GM18508 (cell line): ENCODE data around the gene RABL2B.
"Not testable (repeated sequence)": the region's sequence is repeated elsewhere in the genome, so short reads cannot be mapped to it uniquely, and the experiment has no call there.

Source experiments
- ATAC-seq: cut with Tn5 transposase; IDR thresholded peaks from one replicate; pipeline ENCODE4 v1.9.1; 2021; ENCODE audit warnings: moderate number of reproducible peaks; ENCODE audit not compliant: insufficient read depth, unreplicated experiment

RABL2B gene

GRCh38 chr22:50783033-50783879 lies at the start of gene RABL2B:
Gene RABL2B, minus strand, starts transcription at chr22:50783636. Its CDS starts 1,342 bp downstream, at chr22:50782294.
- peak; percentile 61 for ATAC-seq

GRCh38 chr22:50786936-50787335 lies 3.5 kb upstream of the RABL2B start:
- not testable (repeated sequence) for ATAC-seq

GRCh38 chr22:50785289-50785688 lies 1.9 kb upstream of the RABL2B start:
- not testable (repeated sequence) for ATAC-seq

GRCh38 chr22:50783880-50784276 lies 442 bp upstream of the RABL2B start:
- ATAC-seq, result peak; percentile 14

GRCh38 chr22:50782253-50782652 lies 1.2 kb downstream of the RABL2B start:
- ATAC-seq, result not testable (repeated sequence)

GRCh38 chr22:50780244-50780643 lies 3.2 kb downstream of the RABL2B start:
- not testable (repeated sequence) for ATAC-seq

GRCh38 chr22:50777631-50778030 lies 5.8 kb downstream of the RABL2B start:
- ATAC-seq, result not testable (repeated sequence)

GRCh38 chr22:50775132-50775531 lies 8.3 kb downstream of the RABL2B start:
- ATAC-seq, result not testable (repeated sequence)

- ATAC-seq, result not testable (repeated sequence)
Measured at GRCh38 chr22:50764288-50764687, 19.1 kb downstream of the RABL2B start.

- ATAC-seq, result not testable (repeated sequence)
Measured at GRCh38 chr22:50761829-50762228, 21.6 kb downstream of the RABL2B start.

GRCh38 chr22:50759597-50760341 lies 23.7 kb downstream of the RABL2B start:
- not testable (repeated sequence) for ATAC-seq

GRCh38 chr22:50756949-50757491 lies 26.4 kb downstream of the RABL2B start:
- ATAC-seq, result not testable (repeated sequence)

- not testable (repeated sequence) for ATAC-seq
Measured at GRCh38 chr22:50756406-50756805, 27.0 kb downstream of the RABL2B start.

- not testable (repeated sequence) for ATAC-seq
Measured at GRCh38 chr22:50755251-50755650, 28.2 kb downstream of the RABL2B start.

GRCh38 chr22:50749302-50750074 lies 33.9 kb downstream of the RABL2B start:
- not testable (repeated sequence) for ATAC-seq

GRCh38 chr22:50748630-50749029 lies 34.8 kb downstream of the RABL2B start:
- not testable (repeated sequence) for ATAC-seq

- not testable (repeated sequence) for ATAC-seq
Measured at GRCh38 chr22:50747521-50747920, 35.9 kb downstream of the RABL2B start.

GRCh38 chr22:50744424-50744823 lies 39.0 kb downstream of the RABL2B start:
- not testable (repeated sequence) for ATAC-seq

- ATAC-seq, result not testable (repeated sequence)
Measured at GRCh38 chr22:50740714-50741113, 42.7 kb downstream of the RABL2B start.

- no peak for ATAC-seq
Measured at GRCh38 chr22:50739894-50740293, 43.5 kb downstream of the RABL2B start.
